Neural cell (in vitro differentiated cells): Measurements from ENCODE around the gene APOA1. TPM values are rescaled to one million over a fixed set of nuclear protein-coding genes. Genes with fewer than 3 reads are reported as not detected.

Experiments used
- H2AFZ ChIP-seq: fragments of 200-600, 300-800 bp; sonication (generic), shearing (Covaris generic); 2 replicates; pipeline ENCODE4 v1.6.0; 2014; ENCODE audit warnings: low read depth, mild to moderate bottlenecking, antibody characterized with exemption, low read length, moderate library complexity
- H3F3A ChIP-seq: fragments of 200-600 bp; shearing (Covaris generic); 2 replicates; pipeline ENCODE4 v1.6.1; 2016; ENCODE audit warnings: mild to moderate bottlenecking, moderate library complexity, mixed read lengths, antibody characterized with exemption, low read length; ENCODE audit not compliant: insufficient read depth, poor library complexity, severe bottlenecking
- H3K27ac ChIP-seq: fragments of 200-600, 300-800 bp; sonication (generic), shearing (Covaris generic); 2 replicates; pipeline ENCODE4 v1.5.1; 2014; ENCODE audit warnings: mild to moderate bottlenecking, low read length, moderate library complexity
- H3K27me3 ChIP-seq: fragments of 300-800, 200-600 bp; sonication (generic), shearing (Covaris generic); 2 replicates; pipeline ENCODE4 v1.6.0; 2014; ENCODE audit warnings: mild to moderate bottlenecking, low read depth, low read length, moderate library complexity; ENCODE audit not compliant: insufficient read depth
- H3K36me3 ChIP-seq: fragments of 300-800, 200-600 bp; sonication (generic), shearing (Covaris generic); 2 replicates; pipeline ENCODE4 v1.5.1; 2014; ENCODE audit warnings: mild to moderate bottlenecking, antibody characterized with exemption, low read length, moderate library complexity; ENCODE audit not compliant: insufficient read depth
- H3K4me2 ChIP-seq: fragments of 300-800, 200-600 bp; sonication (generic), shearing (Covaris generic); 2 replicates; pipeline ENCODE4 v1.6.0; 2014; ENCODE audit warnings: mild to moderate bottlenecking, low read length
- H3K4me3 ChIP-seq: fragments of 300-800, 200-600 bp; sonication (generic), shearing (Covaris generic); 2 replicates; pipeline ENCODE4 v1.5.1; 2014; ENCODE audit warnings: mild to moderate bottlenecking, low read length, moderate library complexity
- H3K79me2 ChIP-seq: fragments of 200-600 bp; shearing (Covaris generic); replicated peaks from 2 replicates; pipeline ENCODE4 v1.6.0; 2014; ENCODE audit warnings: mild to moderate bottlenecking, low read length, moderate library complexity; ENCODE audit not compliant: insufficient read depth
- H3K9ac ChIP-seq: fragments of 300-800, 200-600 bp; sonication (generic), shearing (Covaris generic); 2 replicates; pipeline ENCODE4 v1.6.1; 2016; ENCODE audit warnings: mild to moderate bottlenecking, low read length, mixed read lengths
- H3K9me2 ChIP-seq: fragments of 200-600 bp; shearing (Covaris generic); 2 replicates; pipeline ENCODE4 v1.6.1; 2016; ENCODE audit warnings: mild to moderate bottlenecking, low read length, mixed read lengths; ENCODE audit not compliant: insufficient read depth
- H3K9me3 ChIP-seq: fragments of 200-600, 300-800 bp; sonication (generic), shearing (Covaris generic); 2 replicates; pipeline ENCODE4 v1.6.1; 2016; ENCODE audit warnings: mild to moderate bottlenecking, mixed run types, low read length, moderate library complexity, mixed read lengths
- H4K20me1 ChIP-seq: fragments of 200-600 bp; shearing (Covaris generic); 2 replicates; pipeline ENCODE4 v1.6.1; 2016; ENCODE audit warnings: mild to moderate bottlenecking, mixed run types; ENCODE audit not compliant: insufficient read depth
- CTCF ChIP-seq: fragments of 450-650 bp; IDR thresholded peaks from 2 replicates; pipeline ENCODE4 v1.5.1; 2014; ENCODE audit warnings: antibody characterized with exemption, mild to moderate bottlenecking, moderate library complexity; ENCODE audit not compliant: poor library complexity, severe bottlenecking
- EP300 ChIP-seq: fragments of 450-650 bp; conservative IDR thresholded peaks from 2 replicates; pipeline ENCODE4 v1.6.1; 2014; ENCODE audit warnings: antibody characterized with exemption, mild to moderate bottlenecking, moderate library complexity; ENCODE audit not compliant: poor library complexity, severe bottlenecking
- EZH2 ChIP-seq: fragments of 200-600, 300-800 bp; shearing (Covaris generic), sonication (generic); IDR thresholded peaks from 2 replicates; pipeline ENCODE4 v1.6.1; 2014; ENCODE audit warnings: antibody characterized with exemption, low read length, borderline replicate concordance, mild to moderate bottlenecking; ENCODE audit not compliant: insufficient read depth, poor library complexity, severe bottlenecking
- MXI1 ChIP-seq: fragments of 450-650 bp; conservative IDR thresholded peaks from 2 replicates; pipeline ENCODE4 v1.6.1; 2014; ENCODE audit warnings: antibody characterized with exemption, mild to moderate bottlenecking; ENCODE audit not compliant: poor library complexity, severe bottlenecking
- POLR2AphosphoS5 ChIP-seq: IDR thresholded peaks from 2 replicates; pipeline ENCODE4 v1.6.1; 2012
- RAD21 ChIP-seq: fragments of 450-650 bp; conservative IDR thresholded peaks from 2 replicates; pipeline ENCODE4 v1.6.1; 2014; ENCODE audit warnings: antibody characterized with exemption, mild to moderate bottlenecking, moderate library complexity
- REST ChIP-seq: IDR thresholded peaks from 2 replicates; pipeline ENCODE4 v1.6.1; 2012; ENCODE audit warnings: borderline replicate concordance
- SMC3 ChIP-seq: fragments of 450-650 bp; conservative IDR thresholded peaks from 2 replicates; pipeline ENCODE4 v1.6.1; 2014; ENCODE audit warnings: antibody characterized with exemption, mild to moderate bottlenecking, moderate library complexity; ENCODE audit not compliant: poor library complexity
- TAF1 ChIP-seq: IDR thresholded peaks from 2 replicates; pipeline ENCODE4 v1.6.1; 2012; ENCODE audit warnings: low read depth
- polyA plus RNA-seq: library from polyadenylated mRNA; depleted of rRNA; stranded (reverse); fragments of >200 nt; gene quantifications from 2 replicates; pipeline ENCODE4 v1.2.3, GENCODE V29; 2014

APOA1 gene
- polyA plus RNA-seq, 1 donor from 2014 or later = not detected

- H4K20me1 ChIP-seq = no peaks in the 10 kb centered on the region
- no peaks in the 10 kb centered on the region for H3K27me3 ChIP-seq
- H3K4me3 ChIP-seq = no peak overlapping the region
- TF ChIP-seq CTCF (no peak), SMC3 (no peak), POLR2AphosphoS5 (no peak), TAF1 (no peak), MXI1 (no peak), EP300 (no peak), RAD21 (no peak), EZH2 (no peak), REST (no peak)
- no peak overlapping the region for H3K9ac ChIP-seq
- no peaks in the 10 kb centered on the region for H3K79me2 ChIP-seq
- H3F3A ChIP-seq = no peaks in the 10 kb centered on the region
- H3K27ac ChIP-seq = no peak overlapping the region
- no peak overlapping the region for H3K4me2 ChIP-seq
- no peaks in the 10 kb centered on the region for H3K9me3 ChIP-seq
- no peak overlapping the region for H2AFZ ChIP-seq
- H3K36me3 ChIP-seq = no peaks in the 10 kb centered on the region
- H3K9me2 ChIP-seq = no peaks in the 10 kb centered on the region
These were observed 40.9 kb downstream of the APOA1 start for GRCh38 chr11:116796548-116796947.

- TF ChIP-seq POLR2AphosphoS5 (no peak), MXI1 (no peak), REST (no peak), EZH2 (no peak), SMC3 (no peak), EP300 (no peak), TAF1 (no peak), CTCF (no peak), RAD21 (no peak)
- no peaks in the 10 kb centered on the region for H3K27me3 ChIP-seq
- no peaks in the 10 kb centered on the region for H3K79me2 ChIP-seq
- H4K20me1 ChIP-seq = no peaks in the 10 kb centered on the region
- H3F3A ChIP-seq = no peaks in the 10 kb centered on the region
- no peak overlapping the region for H3K9ac ChIP-seq
- H3K27ac ChIP-seq = no peak overlapping the region
- no peaks in the 10 kb centered on the region for H3K36me3 ChIP-seq
- H3K4me3 ChIP-seq = no peak overlapping the region
- H3K9me2 ChIP-seq = no peaks in the 10 kb centered on the region
- no peak overlapping the region for H2AFZ ChIP-seq
- no peak overlapping the region for H3K4me2 ChIP-seq
- no peaks in the 10 kb centered on the region for H3K9me3 ChIP-seq
These were observed 42.6 kb downstream of the APOA1 start for GRCh38 chr11:116794851-116795250.
